A673 (cell line): ENCODE data around the gene SOX5. TPM values are rescaled to one million over a fixed set of nuclear protein-coding genes. Genes with fewer than 3 reads are reported as not detected.

Source experiments
- BruUV-seq: library from RNA; stranded (reverse); fragments of 400-500 nt; replicated peaks from 2 replicates; lab custom pipeline; 2021; lab: Mats Ljungman, UMichigan
- CTCF ChIA-PET: fragments of 300-600 bp; sonication (Branson Sonifier 250); formaldehyde crosslinking; loops from one replicate; lab custom pipeline; 2022; ENCODE audit warnings: antibody characterized with exemption; lab: Charles Lee
- POLR2A ChIA-PET: fragments of 300-600 bp; sonication (Branson Sonifier 250); formaldehyde crosslinking; loops from one replicate; lab custom pipeline; 2022; ENCODE audit warnings: antibody characterized with exemption; ENCODE audit not compliant: low non-redundant PET; lab: Charles Lee
- DNase-seq: peaks from one replicate; pipeline ENCODE4 v3.0.0-alpha.2; 2015; ENCODE audit warnings: low spot score
- H3K27ac ChIP-seq: fragments of 200-600 bp; sonication (generic); 2 replicates; pipeline ENCODE4 v1.5.1; 2016; ENCODE audit warnings: mixed run types, low read depth, mild to moderate bottlenecking, mixed read lengths, antibody characterized with exemption, low read length; ENCODE audit not compliant: poor library complexity, severe bottlenecking
- H3K27me3 ChIP-seq: fragments of 200-600 bp; sonication (generic); replicated peaks from 2 replicates; pipeline ENCODE4 v1.6.1; 2017; ENCODE audit warnings: mixed run types, low read depth, mild to moderate bottlenecking, mixed read lengths, antibody characterized with exemption, low read length; ENCODE audit not compliant: insufficient read depth, poor library complexity
- H3K36me3 ChIP-seq: fragments of 200-600 bp; sonication (generic); 2 replicates; pipeline ENCODE4 v1.6.1; 2016; ENCODE audit warnings: mixed run types, mild to moderate bottlenecking, mixed read lengths, antibody characterized with exemption, low read length; ENCODE audit not compliant: insufficient read depth, poor library complexity, severe bottlenecking
- H3K4me1 ChIP-seq: fragments of 200-600 bp; sonication (generic); 2 replicates; pipeline ENCODE4 v1.6.1; 2017; ENCODE audit warnings: mixed run types, mild to moderate bottlenecking, mixed read lengths, antibody characterized with exemption, low read length; ENCODE audit not compliant: insufficient read depth, poor library complexity, severe bottlenecking
- H3K4me3 ChIP-seq: fragments of 200-600 bp; sonication (generic); 2 replicates; pipeline ENCODE4 v1.5.1; 2016; ENCODE audit warnings: low read depth, mixed run types, mild to moderate bottlenecking, mixed read lengths, low read length; ENCODE audit not compliant: poor library complexity, severe bottlenecking
- H3K9me3 ChIP-seq: fragments of 200-600 bp; sonication (generic); 2 replicates; pipeline ENCODE4 v1.6.1; 2016; ENCODE audit warnings: mixed run types, low read depth, mild to moderate bottlenecking, mixed read lengths, antibody characterized with exemption, low read length; ENCODE audit not compliant: poor library complexity, severe bottlenecking
- EZH2 ChIP-seq: fragments of 200-600 bp; sonication (generic); IDR thresholded peaks from 2 replicates; pipeline ENCODE4 v1.6.1; 2017; ENCODE audit warnings: borderline replicate concordance, low read depth, mild to moderate bottlenecking, mixed read lengths, antibody characterized with exemption, low read length; ENCODE audit not compliant: poor library complexity, severe bottlenecking
- intact Hi-C: fragments of 100-400 bp; cut with micrococcal nuclease; formaldehyde crosslinking; loops from one replicate; pipeline ENCODE4 v1.10.0; 2022; ENCODE audit not compliant: unreplicated experiment
- total RNA-seq: library from RNA; stranded (reverse); gene quantifications from 2 replicates; pipeline ENCODE4 v1.2.3, GENCODE V29; 2021
- TF ChIP-seq, protein P1 (sequence below): fragments of 300-800, 200-600 bp; sonication (generic); conservative IDR thresholded peaks from 2 replicates; pipeline ENCODE4 v1.5.1; 2017; ENCODE audit warnings: low read depth, mild to moderate bottlenecking, antibody characterized with exemption, low read length, moderate library complexity, mixed read lengths

The SOX5 gene
- total RNA-seq, 1 experiment from 2014 or later = 11.9 TPM

DNA sequence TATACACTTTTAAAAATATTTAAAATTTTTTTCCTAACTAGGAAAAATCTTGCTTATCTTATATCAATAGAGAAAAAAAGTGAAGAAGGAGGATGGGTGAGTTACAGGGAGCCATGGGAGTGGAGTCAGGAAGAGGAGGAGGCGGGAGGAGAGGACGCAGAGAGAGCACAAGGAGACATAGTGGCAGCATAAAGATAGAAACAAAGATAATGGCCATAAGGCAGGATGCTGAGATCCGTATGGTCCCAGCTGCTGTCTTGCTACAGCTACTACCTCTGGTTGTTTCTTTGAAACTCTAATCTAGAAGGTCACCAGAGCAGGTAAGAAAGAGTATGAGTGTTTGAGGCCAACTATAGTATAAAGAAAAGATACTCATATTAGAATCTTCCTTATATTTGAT lies 2.6 kb upstream of the SOX5 start:
- no peak for DNase-seq
- Histone ChIP-seq H3K4me1 (peaks cover 6% of the 10 kb centered on the region), H3K27ac (no peak overlapping the region), H3K27me3 (no peaks in the 10 kb centered on the region), H3K4me3 (no peak overlapping the region), H3K9me3 (no peaks in the 10 kb centered on the region), H3K36me3 (no peaks in the 10 kb centered on the region)
- no TSS peak for BruUV-seq
- no peak for TF ChIP-seq EZH2
- TF ChIP-seq, protein P1, sequence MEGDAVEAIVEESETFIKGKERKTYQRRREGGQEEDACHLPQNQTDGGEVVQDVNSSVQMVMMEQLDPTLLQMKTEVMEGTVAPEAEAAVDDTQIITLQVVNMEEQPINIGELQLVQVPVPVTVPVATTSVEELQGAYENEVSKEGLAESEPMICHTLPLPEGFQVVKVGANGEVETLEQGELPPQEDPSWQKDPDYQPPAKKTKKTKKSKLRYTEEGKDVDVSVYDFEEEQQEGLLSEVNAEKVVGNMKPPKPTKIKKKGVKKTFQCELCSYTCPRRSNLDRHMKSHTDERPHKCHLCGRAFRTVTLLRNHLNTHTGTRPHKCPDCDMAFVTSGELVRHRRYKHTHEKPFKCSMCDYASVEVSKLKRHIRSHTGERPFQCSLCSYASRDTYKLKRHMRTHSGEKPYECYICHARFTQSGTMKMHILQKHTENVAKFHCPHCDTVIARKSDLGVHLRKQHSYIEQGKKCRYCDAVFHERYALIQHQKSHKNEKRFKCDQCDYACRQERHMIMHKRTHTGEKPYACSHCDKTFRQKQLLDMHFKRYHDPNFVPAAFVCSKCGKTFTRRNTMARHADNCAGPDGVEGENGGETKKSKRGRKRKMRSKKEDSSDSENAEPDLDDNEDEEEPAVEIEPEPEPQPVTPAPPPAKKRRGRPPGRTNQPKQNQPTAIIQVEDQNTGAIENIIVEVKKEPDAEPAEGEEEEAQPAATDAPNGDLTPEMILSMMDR = no peak
- CTCF ChIA-PET = no interaction called here
- POLR2A ChIA-PET = no interaction called here
- intact Hi-C loops = no loop called here

DNA sequence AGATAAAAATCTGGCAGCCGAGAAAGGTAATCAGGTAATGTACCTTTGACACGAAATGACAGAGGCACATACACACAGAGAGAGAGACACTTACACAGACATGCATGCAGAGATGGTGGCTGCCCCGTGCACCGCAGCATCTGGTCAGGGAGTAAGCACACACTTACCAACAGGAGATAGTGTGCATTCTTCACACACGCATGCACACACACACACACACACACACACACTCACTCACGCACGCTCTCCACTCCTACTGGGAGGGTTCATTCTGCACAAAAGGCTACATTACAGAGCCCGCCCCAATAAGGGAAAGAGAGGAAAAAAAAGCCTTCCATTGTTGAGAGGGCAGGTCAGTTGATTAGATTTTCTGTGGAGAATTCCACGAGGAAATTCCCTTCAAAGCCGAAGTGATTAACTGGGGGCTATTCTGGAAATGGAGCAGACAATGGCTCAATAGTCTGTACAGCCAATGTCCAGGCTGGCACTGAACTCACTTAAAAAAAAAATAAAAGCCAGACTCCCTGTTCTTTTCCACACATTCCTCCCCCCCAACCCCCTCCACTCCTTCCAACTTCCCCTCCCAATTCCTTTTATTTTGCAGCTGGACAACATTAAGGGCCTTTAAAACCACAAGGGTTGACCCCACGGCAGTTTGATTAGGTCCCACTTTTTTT lies 1.4 kb upstream of the SOX5 start:
- H3K4me3 ChIP-seq = peak overlapping the region; percentile 44
- DNase-seq = no peak
- ChIA-PET CTCF (no interaction called here), POLR2A (no interaction called here)
- H3K27ac ChIP-seq = no peak overlapping the region
- H3K9me3 ChIP-seq = no peaks in the 10 kb centered on the region
- H3K27me3 ChIP-seq = no peaks in the 10 kb centered on the region
- TF ChIP-seq EZH2 = no peak
- TF ChIP-seq, protein P1 = no peak
- intact Hi-C loops = no loop called here
- no peaks in the 10 kb centered on the region for H3K36me3 ChIP-seq
- no TSS peak for BruUV-seq
- peaks cover 6% of the 10 kb centered on the region for H3K4me1 ChIP-seq

DNA sequence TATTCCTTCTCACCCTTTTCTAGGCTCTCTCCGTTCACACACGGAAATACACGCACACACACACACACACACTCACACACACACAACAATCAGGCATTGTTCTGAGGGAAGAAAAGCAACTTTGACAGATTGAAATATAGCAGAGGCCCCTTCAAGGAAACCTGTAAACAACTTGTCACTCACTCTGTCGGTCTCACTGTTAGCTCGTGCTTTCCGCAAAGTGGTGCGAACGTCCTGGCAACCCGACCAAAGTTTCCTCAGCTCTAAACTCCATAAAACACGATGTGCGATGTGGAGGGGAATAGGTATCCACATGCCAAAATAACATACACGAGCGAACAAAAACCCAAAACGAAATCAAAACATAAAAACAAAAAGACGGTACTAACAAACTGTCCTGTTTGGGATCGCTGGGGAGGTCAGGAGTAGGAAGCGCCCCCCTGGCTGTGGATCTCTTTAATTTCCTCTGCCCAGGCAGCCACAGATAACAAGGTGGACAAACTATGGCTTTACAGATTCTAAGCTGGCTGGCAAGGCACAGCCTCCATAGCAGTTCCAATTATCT lies 822 bp upstream of the SOX5 start:
- BruUV-seq = no TSS peak
- intact Hi-C loops = no loop called here
- peak; percentile 18 for DNase-seq
- H3K4me1 ChIP-seq = peaks cover 6% of the 10 kb centered on the region
- no peaks in the 10 kb centered on the region for H3K36me3 ChIP-seq
- H3K27ac ChIP-seq = no peak overlapping the region
- H3K27me3 ChIP-seq = no peaks in the 10 kb centered on the region
- ChIA-PET CTCF (no interaction called here), POLR2A (no interaction called here)
- peak overlapping the region; percentile 44 for H3K4me3 ChIP-seq
- no peaks in the 10 kb centered on the region for H3K9me3 ChIP-seq
- no peak for TF ChIP-seq EZH2
- TF ChIP-seq, protein P1 = no peak
